Tibial nerve (tissue), 4 donors: ENCODE results near the gene ALDH4A1.

Experiments used
- EP300 ChIP-seq, 2 donors: sonication (generic); formaldehyde crosslinking; IDR thresholded peaks; one replicate each; pipeline ENCODE4 v1.6.1; 2017; ENCODE audit warnings: antibody characterized with exemption in 2 of 2, mild to moderate bottlenecking in 1 of 2
- POLR2A ChIP-seq, 2 donors: fragments of 450-650 bp; IDR thresholded peaks; one replicate each; pipeline ENCODE4 v1.6.1; 2017; ENCODE audit warnings: antibody characterized with exemption in 2 of 2, mild to moderate bottlenecking in 2 of 2, moderate library complexity in 2 of 2
- TF ChIP-seq, protein P1 (sequence below), 5 experiments: fragments of 200-600 bp in 3 of 5; fragments of 450-650 bp in 2 of 5; sonication (generic) in 3 of 5; IDR thresholded peaks; one replicate each; pipeline ENCODE4 v1.5.1; 2016 to 2019; ENCODE audit warnings: antibody characterized with exemption in 5 of 5, mild to moderate bottlenecking in 3 of 5, moderate library complexity in 2 of 5

DNA sequence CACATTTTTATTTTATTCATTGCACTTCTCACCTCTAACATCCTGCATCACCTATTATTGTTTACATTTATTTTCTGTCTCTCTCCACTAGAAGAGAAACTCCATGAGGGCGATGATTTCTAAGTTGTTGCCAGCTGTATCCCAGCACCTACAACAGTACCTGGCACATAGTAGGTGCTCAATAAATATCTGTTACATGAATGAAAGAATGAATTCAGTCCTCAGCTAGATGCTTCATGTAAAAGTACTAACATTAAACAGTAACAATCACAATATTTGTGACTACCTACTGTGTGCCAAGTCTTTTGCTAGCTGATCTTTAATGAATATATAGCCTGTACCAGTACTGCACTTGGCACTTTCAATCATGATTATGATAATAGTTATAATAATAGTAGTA, 45.9 kb downstream of the ALDH4A1 start:
- TF ChIP-seq, protein P1, sequence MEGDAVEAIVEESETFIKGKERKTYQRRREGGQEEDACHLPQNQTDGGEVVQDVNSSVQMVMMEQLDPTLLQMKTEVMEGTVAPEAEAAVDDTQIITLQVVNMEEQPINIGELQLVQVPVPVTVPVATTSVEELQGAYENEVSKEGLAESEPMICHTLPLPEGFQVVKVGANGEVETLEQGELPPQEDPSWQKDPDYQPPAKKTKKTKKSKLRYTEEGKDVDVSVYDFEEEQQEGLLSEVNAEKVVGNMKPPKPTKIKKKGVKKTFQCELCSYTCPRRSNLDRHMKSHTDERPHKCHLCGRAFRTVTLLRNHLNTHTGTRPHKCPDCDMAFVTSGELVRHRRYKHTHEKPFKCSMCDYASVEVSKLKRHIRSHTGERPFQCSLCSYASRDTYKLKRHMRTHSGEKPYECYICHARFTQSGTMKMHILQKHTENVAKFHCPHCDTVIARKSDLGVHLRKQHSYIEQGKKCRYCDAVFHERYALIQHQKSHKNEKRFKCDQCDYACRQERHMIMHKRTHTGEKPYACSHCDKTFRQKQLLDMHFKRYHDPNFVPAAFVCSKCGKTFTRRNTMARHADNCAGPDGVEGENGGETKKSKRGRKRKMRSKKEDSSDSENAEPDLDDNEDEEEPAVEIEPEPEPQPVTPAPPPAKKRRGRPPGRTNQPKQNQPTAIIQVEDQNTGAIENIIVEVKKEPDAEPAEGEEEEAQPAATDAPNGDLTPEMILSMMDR (IDR thresholded peaks at IDR 0.05): no peak
- no peak for TF ChIP-seq POLR2A (IDR thresholded peaks at IDR 0.05)
- no peak for TF ChIP-seq EP300 (IDR thresholded peaks at IDR 0.05)
